ENCODE data around the gene CHI3L2. TPM values are rescaled to one million over a fixed set of nuclear protein-coding genes. Genes with fewer than 3 reads are reported as not detected.

CHI3L2 gene
- total RNA-seq, 1 donor from 2014 or later, result not detected

DNA sequence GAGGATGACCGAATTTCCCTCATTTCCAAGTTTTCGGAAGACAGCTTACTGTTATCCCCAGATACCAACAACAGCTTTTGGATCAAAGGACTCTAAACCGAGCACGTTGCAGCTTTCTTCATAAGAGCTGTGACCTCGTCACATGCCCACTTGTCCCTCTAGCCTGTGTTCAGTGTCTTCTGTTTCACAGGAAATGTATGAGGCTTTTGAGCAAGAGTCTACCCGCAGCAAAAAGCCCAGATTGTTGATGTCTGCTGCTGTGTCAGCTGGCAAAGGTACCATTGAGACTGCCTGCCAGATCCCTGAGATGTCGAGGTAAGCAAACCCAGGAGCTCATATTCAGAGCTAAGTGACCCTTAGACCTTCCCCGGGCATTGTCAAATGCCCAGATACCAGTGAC is 24.1 kb downstream of the CHI3L2 start:
- DNase-seq (ENCODE audit: low read depth in 2 of 2), result no peak

DNA sequence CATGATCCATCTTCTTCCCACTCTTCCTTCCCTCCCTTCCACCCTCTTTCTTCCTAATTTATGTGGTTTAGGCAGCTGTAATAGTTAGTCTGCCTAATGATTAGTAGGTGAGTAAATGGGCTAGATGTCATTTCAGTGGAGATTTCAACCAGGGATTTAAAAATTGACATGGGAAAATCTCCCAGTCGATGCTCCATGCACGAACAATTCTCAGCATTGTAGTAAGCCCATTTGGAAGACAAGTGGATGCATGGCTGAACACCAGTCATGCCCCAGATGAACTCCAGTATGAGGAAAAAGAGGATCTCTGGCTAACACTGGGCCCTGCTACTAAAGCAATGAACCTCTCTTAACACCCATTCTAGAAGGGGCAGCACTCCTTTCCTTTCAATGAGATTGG is 25.3 kb downstream of the CHI3L2 start:
- DNase-seq (ENCODE audit: low read depth in 2 of 2), result no peak

DNA sequence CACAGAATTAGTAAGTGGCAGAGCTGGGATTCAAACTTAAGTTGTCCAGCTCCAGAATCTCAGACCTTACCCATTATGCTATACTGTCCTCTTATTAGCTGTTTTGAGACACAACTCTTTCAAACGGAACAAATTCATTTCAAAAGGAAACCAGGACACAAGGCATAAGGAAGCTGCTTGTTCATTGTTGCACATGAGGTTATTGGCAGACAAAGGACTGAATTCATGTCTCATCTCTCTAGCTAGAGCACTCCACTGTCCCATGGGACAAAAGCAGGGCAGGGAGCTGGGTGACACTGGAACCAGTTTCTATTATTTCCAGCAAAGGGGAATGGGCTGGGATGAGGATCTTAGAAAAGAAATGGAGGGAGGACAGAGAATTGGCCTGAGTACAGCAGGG is 26.4 kb downstream of the CHI3L2 start:
- DNase-seq (ENCODE audit: low read depth in 2 of 2), result no peak

DNA sequence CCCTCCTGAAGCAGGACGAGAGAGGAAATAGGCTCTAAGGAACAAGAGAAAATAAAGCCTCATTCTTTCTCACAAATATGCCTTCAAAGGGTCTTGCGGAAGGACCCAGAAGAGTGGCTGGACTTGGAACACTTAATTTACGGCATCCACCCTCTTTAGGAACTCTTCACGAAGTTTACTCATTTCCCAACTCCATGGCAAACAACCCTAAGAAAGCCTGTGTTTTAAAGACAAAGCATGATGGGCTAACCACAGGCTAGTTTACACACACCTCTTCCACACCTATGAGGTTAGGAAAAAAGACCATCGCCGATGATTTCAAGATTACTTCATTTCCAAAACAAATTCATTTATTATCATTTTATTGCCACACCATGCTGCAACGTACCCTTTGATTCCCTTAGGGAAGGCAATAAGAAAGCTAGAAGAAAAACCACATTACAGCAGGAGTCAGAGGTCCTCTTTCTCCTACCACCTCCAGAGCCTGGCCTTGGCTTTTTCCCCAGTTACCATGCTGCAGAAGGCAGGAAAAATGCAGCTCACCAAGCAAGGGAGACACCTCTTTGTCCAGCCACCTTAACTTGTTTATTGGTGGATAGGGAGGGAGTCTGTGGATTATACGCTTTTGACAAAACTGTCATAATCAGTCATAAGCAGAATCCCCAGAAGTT is 29.6 kb downstream of the CHI3L2 start:
- no peak for DNase-seq (ENCODE audit: low read depth in 2 of 2)

DNA sequence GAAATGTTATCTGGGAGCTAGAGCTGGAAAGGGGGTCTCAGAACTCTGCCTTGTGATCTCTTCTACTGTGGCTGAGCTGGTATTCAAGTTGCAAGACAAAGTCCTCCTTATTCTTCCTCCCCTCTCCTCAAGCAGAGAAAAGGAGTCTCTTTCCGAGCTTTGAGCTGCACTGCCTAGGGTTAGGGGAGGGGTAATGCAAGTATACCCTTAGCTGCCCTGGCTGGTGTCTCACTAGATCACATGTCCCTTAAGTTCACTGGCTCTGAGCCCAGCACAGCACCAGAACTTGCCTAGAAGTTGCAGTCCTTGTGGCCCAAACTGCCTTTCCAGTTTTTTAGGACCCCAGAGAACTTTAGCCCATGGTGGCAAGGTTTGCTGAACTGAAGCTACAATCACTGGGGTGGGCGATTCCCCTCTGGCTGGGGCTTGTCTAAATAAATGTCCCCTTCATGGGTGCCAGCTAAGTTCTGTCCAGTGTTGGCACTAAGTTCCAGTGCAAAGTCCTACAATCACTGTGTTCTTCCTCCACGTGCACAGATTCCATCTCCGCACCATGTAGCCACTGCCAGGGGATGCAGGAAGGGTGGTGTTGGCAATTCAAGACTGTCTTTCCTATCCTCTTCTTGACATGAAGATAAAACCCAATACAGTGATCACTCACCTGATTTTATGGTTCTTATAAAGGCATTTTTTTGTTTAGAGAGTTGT is 40.4 kb downstream of the CHI3L2 start:
- DNase-seq (ENCODE audit: low read depth in 2 of 2), result no peak

DNA sequence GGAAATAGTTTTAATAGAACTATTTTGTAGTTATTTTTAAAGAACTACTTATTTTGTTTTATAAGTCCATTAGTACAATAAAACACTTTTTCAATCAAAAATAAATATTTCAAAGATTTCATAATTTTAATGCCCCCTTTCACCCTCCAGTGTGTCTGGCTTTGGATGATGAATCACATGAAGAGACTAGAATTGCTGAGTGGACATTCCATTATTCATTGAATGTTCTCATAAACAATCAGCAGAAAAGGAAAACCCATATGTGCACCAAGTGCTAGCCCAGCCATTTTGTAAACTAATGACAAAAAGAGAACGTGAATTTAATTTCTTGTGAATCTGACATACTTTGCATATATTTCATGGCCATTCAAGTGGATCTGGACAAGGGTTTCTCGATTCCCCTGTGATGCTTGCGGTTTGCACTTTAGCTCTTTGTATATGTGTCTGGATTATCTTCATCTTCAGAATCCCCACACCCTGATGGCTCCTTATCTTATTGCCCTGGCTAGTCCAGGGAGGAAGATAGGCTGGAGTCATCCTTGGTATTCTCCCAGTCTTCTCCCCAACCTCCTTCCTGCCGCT is 42.4 kb downstream of the CHI3L2 start:
- DNase-seq (ENCODE audit: low read depth in 2 of 2), result no peak

DNA sequence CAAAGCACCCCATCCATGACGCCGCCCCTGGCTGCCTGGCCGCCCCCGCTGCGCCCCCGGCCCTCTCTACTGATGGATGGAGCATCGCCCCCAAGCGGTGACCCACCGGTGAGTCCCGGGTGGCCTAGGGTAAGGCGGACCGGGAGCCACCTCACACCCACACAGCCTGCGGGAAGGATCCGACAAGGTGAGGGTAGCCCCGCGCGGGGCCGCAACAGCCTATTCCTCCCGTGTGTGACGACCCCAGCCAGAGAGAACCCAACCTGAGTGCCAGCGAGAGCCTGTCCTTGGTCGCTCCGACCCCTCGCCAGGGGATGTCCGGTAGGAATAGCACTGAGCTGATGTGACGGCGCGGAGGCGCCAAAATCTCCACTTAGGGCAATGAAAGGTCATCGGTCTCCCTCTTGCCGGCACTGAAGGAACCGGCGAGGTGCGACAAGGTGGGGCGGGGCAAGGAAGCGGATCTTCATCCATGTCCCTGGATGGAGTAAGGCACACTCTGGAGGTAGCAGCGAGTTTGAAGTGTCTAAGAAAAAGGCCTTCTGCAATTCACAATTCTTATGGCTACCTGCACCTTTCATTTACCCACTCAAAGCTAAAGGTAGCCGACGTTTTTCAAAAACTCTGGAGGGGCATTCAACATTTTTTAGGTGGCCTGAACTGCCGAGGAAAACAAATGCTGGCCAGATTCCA is 43.4 kb downstream of the CHI3L2 start:
- DNase-seq (ENCODE audit: low read depth in 2 of 2), result no peak

DNA sequence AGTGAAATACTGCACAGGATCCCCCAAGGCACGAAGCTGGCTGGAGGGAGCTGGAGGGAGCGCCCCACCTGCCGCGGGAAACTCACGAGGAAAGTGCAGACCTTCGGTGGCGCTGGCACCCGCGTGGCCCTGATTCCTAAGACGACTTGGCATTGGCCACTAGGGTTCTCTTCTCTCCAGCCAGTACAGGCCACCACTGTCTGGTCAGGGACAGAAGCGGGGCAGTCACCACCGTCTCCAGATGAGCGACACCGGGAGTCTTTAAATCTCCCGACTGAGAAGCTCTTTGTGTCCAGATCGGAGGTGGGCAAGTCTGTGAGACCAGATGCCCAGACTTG is 43.9 kb downstream of the CHI3L2 start:
- DNase-seq (ENCODE audit: low read depth in 2 of 2), result no peak

DNA sequence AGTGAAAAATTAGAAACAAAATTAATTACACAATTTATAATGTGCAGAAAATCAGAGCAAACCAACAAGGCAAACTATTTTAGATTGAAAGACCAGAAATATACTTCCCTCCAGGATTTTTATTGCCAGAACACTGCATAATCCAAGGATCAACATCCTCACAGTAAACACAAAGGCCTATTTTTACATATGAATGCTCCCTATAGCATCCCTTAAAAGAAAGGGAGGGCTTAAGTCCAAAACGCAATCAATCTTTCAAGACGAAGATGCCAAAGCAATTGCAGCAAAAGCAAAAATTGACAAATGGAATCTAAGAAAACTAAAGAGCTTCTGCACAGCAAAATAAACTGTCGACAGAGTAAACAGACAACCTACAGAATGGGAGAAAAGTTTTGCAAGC is 44.6 kb downstream of the CHI3L2 start:
- DNase-seq (ENCODE audit: low read depth in 2 of 2), result no peak

DNA sequence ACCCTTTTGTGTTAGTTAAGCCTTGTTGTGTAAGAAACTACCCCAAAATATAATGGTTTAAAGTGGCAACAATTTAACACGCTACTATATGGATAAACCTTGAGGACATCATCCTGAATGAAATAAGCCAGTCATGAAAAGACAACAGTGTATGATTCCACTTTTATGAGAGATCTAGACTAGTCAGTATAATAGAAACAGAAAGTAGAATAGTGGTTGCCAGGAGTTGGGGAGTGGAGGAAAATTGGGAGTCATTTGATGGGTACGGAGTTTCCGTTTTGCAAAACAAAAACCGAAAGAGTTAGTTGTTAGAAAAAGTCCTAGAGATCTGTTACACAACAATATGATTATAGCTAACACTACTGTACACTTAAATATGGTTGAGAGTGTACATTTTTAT is 47.1 kb downstream of the CHI3L2 start:
- peak in 1 of 2 donors; percentile 1 for DNase-seq (ENCODE audit: low read depth in 2 of 2)

DNA sequence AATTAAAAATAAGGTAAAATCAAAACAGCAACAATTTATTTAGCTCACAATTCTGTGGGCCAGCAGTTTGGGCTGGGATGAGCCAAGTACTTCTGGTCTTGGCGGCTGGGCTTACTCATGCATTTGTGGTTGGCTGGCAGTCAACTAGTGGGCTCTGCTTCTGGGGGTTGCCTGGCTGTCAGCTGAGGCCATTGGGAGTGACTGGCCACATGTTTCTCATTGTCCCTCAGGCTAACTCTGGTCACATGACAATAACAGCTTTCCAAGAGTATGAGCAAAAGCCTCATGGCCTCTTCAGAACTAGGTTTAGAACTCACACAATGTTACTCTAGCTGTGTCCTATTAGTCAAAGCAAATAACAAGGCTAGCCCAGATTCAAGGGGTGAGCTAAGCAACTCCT is 47.6 kb downstream of the CHI3L2 start:
- peak in 1 of 2 donors; percentile 1 for DNase-seq (ENCODE audit: low read depth in 2 of 2)

DNA sequence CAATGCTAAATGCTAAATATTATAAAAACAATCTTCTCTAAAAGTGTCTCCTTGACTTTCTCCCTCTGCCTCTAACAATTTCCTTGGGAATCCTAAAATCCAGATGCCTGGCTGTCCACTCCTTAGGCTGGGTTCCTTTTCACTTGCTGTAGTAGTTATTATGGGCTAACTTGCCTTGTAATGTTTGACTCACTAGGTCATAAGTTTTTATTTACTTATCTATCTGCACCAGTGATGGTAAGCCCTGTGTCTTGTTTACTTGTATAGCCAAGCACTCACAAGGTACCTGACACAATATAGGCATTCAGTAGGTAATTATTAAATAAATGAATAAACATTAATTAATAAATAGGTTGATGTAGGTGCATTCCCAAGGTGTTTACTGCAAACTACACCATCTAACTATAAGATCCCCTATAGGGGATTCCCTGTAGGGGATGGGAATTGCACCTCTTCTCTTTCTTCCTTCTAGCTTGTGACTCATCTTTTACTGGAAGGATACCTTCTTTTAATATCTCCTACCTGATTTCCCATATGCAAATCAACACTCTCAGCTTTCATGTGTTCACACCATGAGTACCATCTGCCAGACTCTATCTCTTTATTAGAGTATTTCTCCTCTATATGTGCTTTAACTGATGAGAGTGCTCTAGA is 48.4 kb downstream of the CHI3L2 start:
- no peak for DNase-seq (ENCODE audit: low read depth in 2 of 2)

DNA sequence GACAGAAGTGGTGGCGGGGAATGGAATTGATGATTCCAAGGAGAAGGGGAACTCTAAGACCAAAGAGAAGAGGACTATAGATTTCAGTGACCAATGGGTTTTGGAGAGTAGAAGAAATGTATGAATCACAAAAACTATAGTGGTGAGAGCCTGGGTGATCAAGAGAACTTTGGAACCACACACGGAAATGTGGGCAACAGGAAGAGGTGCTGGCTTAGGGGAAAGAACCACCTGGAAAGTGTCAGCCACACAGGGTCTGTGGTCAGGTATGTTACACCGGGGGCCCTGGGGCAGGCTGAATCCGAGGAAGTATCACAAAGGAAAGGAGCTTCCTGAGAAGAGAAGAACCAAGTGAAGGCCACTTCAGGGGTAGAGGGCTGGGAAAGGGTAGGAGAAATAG is 51.6 kb downstream of the CHI3L2 start:
- DNase-seq (ENCODE audit: low read depth in 2 of 2), result no peak

DNA sequence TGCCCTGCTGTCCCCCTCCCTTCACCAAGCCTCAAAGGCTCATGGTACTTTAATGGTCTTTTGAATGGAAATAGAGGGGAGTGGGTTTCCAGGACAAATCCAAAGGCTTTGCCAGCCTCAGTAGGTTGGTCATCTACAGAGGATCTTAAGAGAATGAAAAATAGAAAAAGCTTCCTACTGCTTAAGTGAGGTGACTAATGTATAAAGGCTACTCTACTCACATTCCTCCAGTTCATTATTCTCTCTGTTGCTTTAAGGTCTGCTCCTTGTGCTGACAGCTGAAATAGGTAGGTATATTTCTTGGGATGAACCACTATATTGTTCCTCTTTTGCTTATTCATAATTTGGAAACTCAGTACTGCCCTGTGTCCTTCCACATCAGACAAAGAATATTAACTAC is 52.8 kb downstream of the CHI3L2 start:
- DNase-seq (ENCODE audit: low read depth in 2 of 2), result no peak

DNA sequence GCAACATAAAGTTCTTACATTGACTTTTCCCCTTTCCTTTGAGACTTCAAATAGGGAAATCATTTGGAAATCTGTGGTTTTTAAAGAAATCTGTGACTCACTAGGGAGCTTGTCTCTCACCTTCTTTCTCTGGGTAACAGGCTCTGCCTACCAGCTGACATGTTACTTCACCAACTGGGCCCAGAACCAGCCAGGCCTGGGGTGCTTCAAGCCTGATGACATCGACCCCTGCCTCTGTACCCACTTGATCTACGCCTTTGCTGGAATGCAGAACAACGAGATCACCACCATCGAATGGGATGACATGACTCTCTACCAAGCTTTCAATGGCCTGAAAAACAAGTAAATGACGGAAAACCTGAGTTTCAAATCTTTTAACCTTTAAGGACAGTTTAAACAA is 53.9 kb downstream of the CHI3L2 start:
- no peak for DNase-seq (ENCODE audit: low read depth in 2 of 2)

DNA sequence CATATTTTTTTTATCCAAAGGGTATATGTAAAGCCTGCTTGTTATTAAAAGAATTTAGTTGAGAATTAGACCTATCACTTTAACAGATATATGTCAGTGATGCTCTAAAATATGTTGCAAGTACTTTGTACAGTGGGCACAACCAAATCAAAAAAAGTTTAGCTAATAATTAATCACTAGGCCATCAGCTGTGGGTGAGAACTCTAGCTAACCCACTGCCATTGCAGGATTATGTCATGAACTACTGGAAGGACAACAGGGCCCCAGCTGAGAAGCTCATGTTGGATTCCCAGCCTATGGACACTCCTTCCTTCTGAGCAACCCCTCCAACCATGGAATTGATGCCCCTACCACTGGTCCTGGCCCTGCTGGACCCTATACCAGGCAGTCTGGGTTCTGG is 56.3 kb downstream of the CHI3L2 start:
- no peak for DNase-seq (ENCODE audit: low read depth in 2 of 2)

DNA sequence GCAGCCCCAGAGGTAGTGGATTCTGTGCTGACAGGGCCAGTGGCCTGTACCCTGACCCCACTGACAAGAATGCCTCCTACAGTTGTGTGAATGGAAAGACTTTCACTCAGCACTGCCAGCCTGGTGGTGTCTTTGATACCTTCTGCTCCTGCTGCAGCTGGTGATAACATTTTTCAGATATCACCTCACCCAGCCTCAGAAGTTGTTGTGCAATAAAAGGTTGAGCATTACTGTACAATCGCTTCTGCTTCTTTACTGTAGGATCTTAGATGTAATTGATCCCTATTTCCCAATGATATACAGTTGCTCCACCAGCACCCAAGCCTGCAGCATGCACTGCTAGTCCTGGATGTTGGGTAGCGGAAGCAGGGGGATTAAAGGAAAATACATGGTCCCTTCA is 58.4 kb downstream of the CHI3L2 start:
- DNase-seq (ENCODE audit: low read depth in 2 of 2), result no peak

DNA sequence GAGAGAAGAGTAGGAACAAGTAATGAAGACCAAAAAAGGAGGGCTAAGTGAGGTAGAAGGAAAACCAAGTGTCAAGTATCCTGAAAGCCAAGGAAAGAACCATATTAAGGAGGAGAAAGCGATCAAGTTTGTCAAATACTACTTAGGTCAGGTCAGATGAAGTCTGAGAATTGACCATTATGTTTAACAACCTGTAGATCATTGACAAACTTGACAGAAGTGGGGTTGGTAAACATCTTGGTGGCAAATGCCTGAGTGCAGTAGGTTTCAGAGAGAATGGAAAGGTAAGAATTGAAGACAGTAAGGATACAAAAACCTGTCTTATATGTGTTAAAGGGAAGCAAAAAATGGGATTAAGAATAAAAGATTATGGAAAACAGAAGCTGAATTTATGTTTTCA is 59.4 kb downstream of the CHI3L2 start:
- DNase-seq (ENCODE audit: low read depth in 2 of 2), result no peak

DNA sequence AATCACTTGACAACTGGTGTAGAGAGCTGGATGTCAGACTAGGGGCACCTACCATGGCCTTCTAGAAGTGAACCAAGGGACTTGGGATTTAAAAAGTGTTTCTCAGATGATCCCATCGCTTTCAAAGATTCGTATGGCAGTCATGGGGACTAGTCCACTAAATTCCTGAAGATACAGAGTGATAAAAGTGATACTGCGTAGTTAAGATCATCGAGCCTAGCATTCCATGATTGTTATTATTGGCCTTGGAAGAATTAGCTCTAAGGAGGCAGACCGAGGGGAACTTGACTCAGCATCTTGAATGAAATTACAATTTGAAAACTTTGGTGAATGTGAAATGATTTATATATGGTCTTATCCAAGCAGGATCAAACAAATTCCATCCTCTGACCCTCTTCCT is 61.9 kb downstream of the CHI3L2 start:
- DNase-seq (ENCODE audit: low read depth in 2 of 2), result no peak

DNA sequence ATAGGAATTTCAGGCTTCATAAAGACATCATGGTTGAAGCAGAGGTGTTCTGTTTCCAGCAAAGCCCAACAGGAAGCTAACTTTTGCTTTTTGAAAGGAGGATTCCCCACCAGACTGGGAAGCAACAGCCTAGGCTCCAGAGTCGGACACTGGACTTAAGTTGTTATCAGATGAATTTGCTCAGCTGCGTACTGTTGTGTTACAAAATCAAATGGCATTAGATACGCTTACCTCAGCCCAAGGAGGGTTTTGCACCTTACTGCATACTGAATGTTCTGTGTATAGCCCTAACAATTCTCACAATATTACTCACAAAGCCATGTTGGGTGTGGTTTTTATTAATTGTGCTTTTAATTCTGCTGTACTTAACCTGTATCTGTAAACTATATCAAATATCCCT is 62.6 kb downstream of the CHI3L2 start:
- DNase-seq (ENCODE audit: low read depth in 2 of 2), result no peak

DNA sequence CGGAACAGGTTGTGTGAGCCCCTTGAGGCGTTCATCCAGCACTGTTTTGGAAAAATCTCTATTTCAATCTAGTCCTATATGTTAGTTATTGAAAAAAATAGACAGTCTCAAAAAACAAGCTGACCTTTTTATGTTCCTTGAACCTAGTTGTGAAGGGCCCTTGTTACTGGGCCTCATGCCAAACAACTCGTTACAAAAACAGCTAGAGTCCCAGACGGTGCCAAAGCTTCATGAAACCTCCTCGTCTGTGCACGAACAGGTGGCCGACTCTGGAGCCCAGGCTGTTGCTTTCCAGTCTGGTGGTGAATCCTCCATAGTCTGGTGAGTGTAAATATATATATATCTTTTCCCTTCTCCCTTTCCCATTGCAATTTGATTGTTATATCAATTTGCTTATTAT is 63.1 kb downstream of the CHI3L2 start, which contains the start of gene CHIA:
Gene CHIA, plus strand, starts transcription at position 222 of the 400 bp plus-strand sequence. CDS start 19,617 bp downstream, outside the sequence.
- peak in 1 of 2 donors; percentile 10 for DNase-seq (ENCODE audit: low read depth in 2 of 2)

Measured in dermis microvascular lymphatic vessel endothelial cell (primary cell).